ENCODE results near the gene CDC42SE1. TPM values are rescaled to one million over a fixed set of nuclear protein-coding genes. Genes with fewer than 3 reads are reported as not detected.

CDC42SE1 gene
- total RNA-seq, 1 donor from 2014 or later: 94.8 TPM

DNA sequence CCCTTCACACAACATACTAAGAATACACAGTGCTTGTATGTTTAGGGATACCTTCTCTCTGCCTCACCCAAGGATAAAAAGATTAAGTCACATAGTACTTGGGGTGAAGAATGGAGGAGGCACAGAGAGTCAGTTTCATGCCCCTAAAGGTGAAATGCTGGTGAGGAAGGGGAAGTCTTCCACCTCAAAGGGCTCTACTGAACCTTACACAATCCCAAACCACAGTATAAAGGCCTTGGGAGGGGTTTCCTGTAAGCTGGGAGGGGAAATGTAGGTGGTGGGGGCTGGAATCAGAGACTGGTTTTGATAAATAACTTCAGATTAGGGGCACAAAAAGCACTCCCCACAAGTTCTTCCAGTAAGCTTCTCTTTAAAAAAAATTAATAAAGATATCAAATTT lies 56.2 kb downstream of the CDC42SE1 start:
- TF ChIP-seq, protein P1, sequence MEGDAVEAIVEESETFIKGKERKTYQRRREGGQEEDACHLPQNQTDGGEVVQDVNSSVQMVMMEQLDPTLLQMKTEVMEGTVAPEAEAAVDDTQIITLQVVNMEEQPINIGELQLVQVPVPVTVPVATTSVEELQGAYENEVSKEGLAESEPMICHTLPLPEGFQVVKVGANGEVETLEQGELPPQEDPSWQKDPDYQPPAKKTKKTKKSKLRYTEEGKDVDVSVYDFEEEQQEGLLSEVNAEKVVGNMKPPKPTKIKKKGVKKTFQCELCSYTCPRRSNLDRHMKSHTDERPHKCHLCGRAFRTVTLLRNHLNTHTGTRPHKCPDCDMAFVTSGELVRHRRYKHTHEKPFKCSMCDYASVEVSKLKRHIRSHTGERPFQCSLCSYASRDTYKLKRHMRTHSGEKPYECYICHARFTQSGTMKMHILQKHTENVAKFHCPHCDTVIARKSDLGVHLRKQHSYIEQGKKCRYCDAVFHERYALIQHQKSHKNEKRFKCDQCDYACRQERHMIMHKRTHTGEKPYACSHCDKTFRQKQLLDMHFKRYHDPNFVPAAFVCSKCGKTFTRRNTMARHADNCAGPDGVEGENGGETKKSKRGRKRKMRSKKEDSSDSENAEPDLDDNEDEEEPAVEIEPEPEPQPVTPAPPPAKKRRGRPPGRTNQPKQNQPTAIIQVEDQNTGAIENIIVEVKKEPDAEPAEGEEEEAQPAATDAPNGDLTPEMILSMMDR (conservative IDR thresholded peaks at IDR 0.05; ENCODE audit: low read depth, low read length): no peak
- peak overlapping the region; percentile 32 for H3K4me3 ChIP-seq (ENCODE audit: low read depth, low read length)
- no peak for DNase-seq (ENCODE audit: low read depth)

DNA sequence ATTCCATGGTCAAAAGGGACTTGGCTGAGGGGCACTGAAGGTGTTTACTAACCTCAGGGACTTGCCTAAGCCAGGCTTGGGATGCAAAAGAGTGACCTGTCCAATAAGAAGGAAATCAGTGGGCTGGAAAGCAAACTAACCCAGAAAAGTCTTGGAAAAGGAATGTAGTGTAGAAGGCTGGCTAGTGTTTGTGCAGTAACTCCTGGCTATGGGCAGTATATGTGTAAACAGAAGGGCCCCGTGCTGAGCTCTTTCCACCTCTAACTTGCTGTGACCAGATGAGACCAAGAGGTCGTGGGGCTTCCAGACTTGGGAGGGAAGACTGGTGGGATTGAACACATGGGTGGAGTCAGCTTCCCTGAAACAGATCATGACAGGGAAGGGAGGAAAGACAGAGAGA lies 56.8 kb downstream of the CDC42SE1 start:
- TF ChIP-seq, protein P1 (conservative IDR thresholded peaks at IDR 0.05; ENCODE audit: low read depth, low read length): no peak
- DNase-seq (ENCODE audit: low read depth): no peak
- peak overlapping the region; percentile 32 for H3K4me3 ChIP-seq (ENCODE audit: low read depth, low read length)

DNA sequence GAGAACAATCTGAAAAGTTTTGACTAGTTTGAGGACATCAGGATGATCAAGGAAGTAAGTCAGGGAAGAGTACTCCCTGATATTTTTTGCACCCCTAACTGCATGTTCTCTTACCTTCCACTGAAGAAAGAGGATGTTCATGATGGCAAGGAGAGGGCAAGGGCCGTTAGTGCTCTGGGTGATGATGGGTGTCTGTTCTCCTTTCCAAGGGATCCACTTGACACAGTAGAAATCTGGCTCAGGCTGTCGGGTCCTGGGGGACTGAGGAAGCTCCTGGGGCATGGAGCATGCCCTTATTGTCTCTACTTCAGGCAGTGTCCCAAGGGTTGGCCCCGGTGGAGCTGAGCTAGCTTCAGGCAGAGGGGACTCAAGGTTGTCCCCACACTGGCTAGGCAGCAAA lies 57.4 kb downstream of the CDC42SE1 start:
- no peak overlapping the region for H3K4me3 ChIP-seq (ENCODE audit: low read depth, low read length)
- no peak for DNase-seq (ENCODE audit: low read depth)
- TF ChIP-seq, protein P1 (conservative IDR thresholded peaks at IDR 0.05; ENCODE audit: low read depth, low read length): no peak

DNA sequence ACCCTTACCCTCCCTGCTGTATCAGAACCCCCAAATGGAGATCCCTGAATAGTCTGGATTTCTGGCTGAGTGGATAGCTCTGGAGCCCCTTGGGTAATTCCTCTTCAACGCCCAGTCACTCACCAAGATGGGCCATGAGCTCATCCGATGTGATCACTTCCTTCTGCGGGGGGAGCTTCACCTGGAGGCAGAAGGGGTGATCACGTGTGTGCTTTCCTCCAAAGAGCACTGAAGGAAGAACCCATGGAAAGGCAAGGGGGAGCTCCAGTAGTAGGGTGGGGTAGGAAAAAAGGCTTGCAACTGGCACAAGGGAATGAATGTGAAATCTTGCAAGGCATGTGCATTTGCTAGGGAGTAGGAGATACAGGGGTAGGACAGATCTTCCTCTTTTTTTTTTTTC lies 57.8 kb downstream of the CDC42SE1 start:
- TF ChIP-seq, protein P1 (conservative IDR thresholded peaks at IDR 0.05; ENCODE audit: low read depth, low read length): no peak
- no peak for DNase-seq (ENCODE audit: low read depth)
- no peak overlapping the region for H3K4me3 ChIP-seq (ENCODE audit: low read depth, low read length)

Other genes with a start within 250 kb of the CDC42SE1 start
- gene ARNT, start 183.0 kb downstream of the CDC42SE1 start, total RNA-seq: 13.9 and 22.2 TPM in 2 replicates
- gene CTXND2, start 172.5 kb downstream of the CDC42SE1 start, total RNA-seq: not detected in 2 replicates
- 20.6 and 26.4 TPM in 2 replicates for gene SETDB1, start 133.3 kb downstream of the CDC42SE1 start, total RNA-seq
- 96.1 and 165 TPM in 2 replicates for gene CERS2, start 84.8 kb downstream of the CDC42SE1 start, total RNA-seq
- 0.12 and 1.2 TPM in 2 replicates for gene ANXA9, start 77.3 kb downstream of the CDC42SE1 start, total RNA-seq
- 13.0 and 14.6 TPM in 2 replicates for gene MINDY1, start 52.7 kb downstream of the CDC42SE1 start, total RNA-seq
- gene PRUNE1, start 51.2 kb downstream of the CDC42SE1 start, total RNA-seq: 14.8 and 15.2 TPM in 2 replicates
- 0.14 TPM in 1 of 2 replicates, not detected in the other for gene BNIPL, start 23.0 kb downstream of the CDC42SE1 start, total RNA-seq
- gene C1orf56, start 11.9 kb downstream of the CDC42SE1 start, total RNA-seq: 3.0 and 3.1 TPM in 2 replicates
- 19.0 and 27.6 TPM in 2 replicates for gene MLLT11, start 775 bp upstream of the CDC42SE1 start, total RNA-seq
- gene GABPB2, start 11.1 kb upstream of the CDC42SE1 start, total RNA-seq: 5.4 and 6.1 TPM in 2 replicates
- 2.2 and 6.0 TPM in 2 replicates for gene SEMA6C, start 87.0 kb upstream of the CDC42SE1 start, total RNA-seq
- gene TNFAIP8L2, start 97.0 kb upstream of the CDC42SE1 start, total RNA-seq: not detected in 2 replicates
- gene LYSMD1, start 106.3 kb upstream of the CDC42SE1 start, total RNA-seq: 4.5 and 7.2 TPM in 2 replicates
- 44.9 and 47.8 TPM in 2 replicates for gene SCNM1, start 106.5 kb upstream of the CDC42SE1 start, total RNA-seq
- gene TMOD4, start 116.4 kb upstream of the CDC42SE1 start, total RNA-seq: 0.46 TPM in 1 of 2 replicates, not detected in the other
- 68.6 and 87.0 TPM in 2 replicates for gene VPS72, start 130.6 kb upstream of the CDC42SE1 start, total RNA-seq
- 62.1 and 68.9 TPM in 2 replicates for gene PIP5K1A, start 138.9 kb upstream of the CDC42SE1 start, total RNA-seq
- 213 and 225 TPM in 2 replicates for gene PSMD4, start 195.1 kb upstream of the CDC42SE1 start, total RNA-seq
- 14.0 and 16.9 TPM in 2 replicates for gene ZNF687, start 222.7 kb upstream of the CDC42SE1 start, total RNA-seq